Stimulated activated CD4-positive, alpha-beta T cell treated with anti-CD3 and anti-CD28 coated beads, Interleukin-12 subunit alpha, Interleukin-12 subunit beta, amount 100 ng/mL, for 48 hours (primary cell): ENCODE results near the gene BBS5.
"Not testable (repeated sequence)": the region's sequence is repeated elsewhere in the genome, so short reads cannot be mapped to it uniquely, and the experiment has no call there.

ENCODE experiments used
- DNase-seq, 3 donors: peaks; one replicate each; pipeline ENCODE4 v3.0.0-alpha.2; 2020; ENCODE audit warnings: low read depth in 2 of 3, low spot score in 1 of 3

The BBS5 gene

DNA sequence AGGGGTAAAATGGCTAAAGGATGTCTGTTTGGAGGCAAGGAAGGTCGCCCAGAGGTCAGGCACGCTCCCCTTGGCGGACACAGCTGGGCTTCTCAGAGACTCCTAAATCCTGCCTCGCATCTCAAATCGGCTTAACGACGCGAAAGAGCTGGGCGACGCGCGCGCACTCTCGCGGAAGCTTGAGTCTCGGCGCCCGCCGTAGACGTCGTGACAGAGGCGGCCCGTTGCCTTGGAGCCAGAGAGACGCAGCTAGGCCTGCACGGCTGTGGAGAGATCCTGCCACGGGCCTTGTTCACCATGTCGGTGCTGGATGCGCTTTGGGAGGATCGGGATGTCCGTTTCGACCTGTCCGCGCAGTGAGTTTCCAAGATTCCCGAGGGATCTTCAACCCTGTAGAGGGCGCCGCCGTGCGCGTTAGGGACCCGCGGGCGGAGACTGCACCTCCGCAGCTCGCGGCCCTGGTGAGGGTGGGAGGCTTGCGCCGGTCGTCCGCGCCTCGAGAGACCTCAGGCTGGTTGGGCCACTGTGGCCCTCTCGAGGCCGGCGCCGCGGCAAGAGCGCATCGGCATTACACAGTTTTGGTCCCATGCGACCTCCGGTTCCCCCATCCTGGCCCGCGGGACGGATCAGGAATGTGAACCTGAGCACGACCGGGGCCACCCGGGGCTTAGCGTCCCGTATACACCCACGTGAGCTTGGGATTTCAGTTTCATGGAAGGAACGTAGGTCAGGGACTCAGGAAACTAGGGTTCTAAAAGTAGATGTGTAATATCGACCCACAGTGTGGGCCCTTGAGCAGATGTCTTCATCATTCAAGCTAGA lies at the start of gene BBS5:
BBS5 (plus strand) TSS at position 238 of the 822 bp plus-strand sequence; CDS start at position 298, 60 bp downstream.
- DNase-seq = peak; percentile 62 to 74 (median 66)

DNA sequence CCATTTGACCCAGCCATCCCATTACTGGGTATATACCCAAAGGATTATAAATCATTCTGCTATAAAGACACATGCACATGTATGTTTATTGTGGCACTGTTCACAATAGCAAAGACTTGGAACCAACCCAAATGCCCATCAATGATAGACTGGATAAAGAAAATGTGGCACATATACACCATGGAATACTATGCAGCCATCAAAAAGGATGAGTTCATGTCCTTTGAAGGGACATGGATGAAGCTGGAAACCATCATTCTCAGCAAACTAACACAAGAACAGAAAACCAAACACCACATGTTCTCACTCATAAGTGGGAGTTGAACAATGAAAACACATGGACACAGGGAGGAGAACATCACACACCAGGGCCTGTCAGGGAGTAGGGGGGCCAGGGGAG lies 47.5 kb upstream of the BBS5 start:
- not testable (repeated sequence) for DNase-seq

DNA sequence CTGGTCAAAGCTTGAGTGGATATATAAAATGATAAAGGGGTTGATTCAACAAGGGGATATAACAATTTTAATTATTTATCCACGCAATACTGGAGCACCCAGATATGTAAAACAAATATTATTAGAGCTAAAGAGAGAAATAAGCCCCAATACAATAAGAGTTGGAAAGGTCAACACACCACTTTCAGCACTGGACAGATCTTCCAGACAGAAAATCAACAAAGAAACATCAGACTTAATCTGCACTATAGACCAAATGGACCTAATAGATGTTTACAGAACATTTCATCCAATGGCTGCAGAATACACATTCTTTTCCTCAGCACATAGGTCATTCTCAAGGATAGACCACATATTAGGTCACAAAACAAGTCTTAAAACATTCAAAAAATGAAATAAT lies 45.1 kb upstream of the BBS5 start:
- not testable (repeated sequence) for DNase-seq

DNA sequence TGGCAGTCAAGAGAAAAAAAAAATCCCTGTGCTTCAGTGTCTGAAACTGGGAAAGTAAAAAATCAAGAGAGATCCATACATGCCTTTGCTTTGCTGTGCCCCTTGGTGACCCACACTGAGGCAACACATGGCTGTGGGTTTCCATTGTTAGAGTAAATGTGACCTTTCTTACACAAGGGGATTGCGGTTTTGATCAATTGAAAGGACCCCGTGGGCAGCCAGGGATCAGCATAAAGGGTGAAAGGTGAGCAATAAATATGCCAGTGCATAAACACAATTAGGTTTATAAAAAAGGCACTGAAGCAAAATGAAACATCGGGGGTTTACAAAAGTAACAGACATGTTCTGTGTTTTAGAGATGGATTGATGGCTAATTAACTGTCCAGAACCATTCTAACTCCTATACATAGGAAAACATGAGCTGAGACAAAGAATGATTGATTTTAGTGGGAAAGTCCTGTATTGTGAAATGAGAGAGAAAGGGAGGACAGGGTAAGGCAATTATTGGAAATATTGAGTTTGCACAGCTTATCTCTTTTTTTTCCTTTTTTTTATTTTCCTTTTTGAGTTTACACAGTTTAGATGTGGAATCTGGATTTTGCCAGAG lies 40.7 kb upstream of the BBS5 start:
- DNase-seq = no peak

DNA sequence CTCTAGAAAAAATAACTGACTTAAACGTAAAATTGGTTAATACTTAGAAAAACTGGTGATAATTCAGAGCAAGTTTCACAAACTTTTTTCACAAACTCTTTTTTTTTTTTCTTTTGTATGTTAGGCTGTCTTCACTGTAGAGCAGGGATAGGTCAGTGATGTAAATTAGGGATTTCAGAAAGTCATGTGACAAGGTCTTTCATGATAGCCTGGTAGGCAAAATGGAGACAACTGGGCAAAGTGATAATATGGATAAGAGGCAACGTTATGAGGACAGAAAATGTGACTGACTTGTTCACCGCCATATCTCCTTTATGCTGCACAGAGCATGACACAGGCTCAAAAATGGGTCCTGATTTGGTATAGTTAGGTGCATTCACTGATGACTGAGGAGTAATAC lies 39.4 kb upstream of the BBS5 start:
- DNase-seq = no peak

DNA sequence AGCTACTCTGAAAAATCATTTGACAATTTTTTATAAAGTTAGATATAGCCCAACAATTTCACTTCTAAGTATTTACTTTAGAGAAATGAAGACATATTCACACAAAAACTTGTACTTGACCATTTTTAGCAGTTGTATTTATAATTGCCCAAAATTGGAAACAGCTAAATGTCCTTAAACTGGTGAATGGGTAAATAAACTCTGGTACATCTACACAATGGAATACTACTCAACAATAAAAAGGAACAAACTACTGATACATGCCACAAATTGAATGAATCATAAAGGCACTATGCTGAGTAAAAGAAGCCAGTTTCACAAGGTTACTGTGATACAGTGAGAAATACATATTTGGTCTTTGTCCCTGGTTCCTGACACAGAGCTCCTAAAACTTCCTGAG lies 32.8 kb upstream of the BBS5 start:
- no peak for DNase-seq

DNA sequence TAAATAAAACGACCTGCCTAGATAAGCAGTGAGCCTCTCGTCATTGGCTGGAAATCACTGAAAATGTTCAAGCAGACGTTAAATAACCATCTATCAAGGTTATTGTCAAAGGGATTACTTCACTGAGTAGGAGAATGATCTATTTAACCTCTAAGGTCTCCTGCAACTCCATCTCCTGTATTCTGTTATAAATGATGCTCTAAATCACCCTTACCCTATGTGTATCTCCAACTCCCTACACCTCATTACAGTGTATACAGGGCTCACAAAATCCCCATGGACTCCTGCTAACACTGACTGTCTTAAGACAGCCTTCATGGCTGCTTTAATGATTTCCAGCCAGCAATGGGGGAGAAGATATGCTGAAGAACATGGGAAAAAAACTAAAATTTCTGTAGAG lies 31.0 kb upstream of the BBS5 start:
- DNase-seq = no peak

DNA sequence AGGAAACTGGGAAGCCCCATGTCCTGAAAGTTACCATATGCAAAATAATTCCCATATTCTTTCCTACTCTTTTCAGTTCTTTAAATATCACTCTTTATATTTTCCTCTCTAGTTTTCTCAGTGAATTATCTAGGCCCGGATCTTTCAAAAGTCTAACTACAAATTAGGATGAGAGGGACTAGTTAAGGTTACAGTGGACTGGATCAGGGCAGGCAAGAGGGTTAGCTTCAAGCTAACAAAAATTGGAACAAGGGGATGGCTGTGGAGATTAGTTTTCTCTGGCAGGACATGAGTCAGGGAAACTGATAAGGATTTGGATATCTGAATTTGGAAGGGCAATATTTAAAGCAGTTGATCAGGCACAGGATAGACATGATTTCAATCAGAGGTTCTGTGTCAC lies 30.4 kb upstream of the BBS5 start:
- DNase-seq = no peak

DNA sequence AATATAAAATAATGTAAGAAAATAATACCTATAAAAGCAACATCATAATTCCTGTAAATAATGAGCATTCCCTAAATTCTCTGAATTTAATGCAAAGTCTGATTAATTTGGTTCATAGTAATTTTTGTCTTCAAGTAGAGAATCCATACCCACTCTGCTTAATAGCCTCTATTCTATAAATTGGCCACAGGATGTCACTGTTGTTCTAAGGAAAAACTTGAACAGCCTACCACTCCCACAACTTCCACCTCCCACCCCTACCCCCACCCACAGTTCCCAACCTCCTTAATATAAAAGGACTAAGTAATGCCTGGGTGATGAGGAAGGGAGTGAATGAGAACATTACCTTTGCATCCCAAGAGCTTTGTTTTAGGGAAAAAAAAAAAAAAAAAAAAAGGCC lies 27.2 kb upstream of the BBS5 start:
- no peak for DNase-seq

DNA sequence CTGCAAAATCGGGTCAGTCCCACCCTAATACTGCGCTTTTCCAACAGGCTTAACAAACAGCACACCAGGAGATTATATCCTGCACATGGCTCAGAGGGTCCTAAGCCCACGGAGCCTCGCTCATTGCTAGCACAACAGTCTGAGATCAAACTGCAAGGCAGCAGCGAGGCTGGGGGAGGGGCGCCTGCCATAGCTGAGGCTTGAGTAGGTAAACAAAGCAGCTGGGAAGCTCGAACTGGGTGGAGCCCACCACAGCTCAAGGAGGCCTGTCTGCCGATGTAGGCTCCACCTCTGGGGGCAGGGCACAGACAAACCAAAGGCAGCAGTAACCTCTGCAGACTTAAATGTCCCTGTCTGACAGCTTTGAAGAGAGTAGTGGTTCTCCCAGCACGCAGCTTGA lies 26.2 kb upstream of the BBS5 start:
- DNase-seq = not testable (repeated sequence)

DNA sequence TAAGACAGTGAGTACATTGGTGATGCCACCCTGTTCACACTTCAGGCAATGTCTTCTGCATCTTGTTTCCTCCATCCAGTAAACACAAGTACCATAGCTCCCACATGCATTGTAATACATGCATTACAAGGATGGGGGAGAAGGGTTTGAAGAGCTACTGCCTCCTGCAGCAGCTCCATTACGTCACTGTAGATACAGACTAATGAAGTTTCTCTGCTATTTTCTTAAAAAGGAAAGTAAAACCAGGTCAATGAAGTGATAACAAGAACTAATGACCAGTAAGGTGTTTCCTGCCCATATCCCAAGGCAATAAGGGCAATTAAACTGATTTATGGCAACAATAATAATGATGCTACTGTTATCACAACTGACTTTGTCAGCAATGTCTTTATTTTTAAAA lies 18.2 kb upstream of the BBS5 start:
- DNase-seq = no peak

DNA sequence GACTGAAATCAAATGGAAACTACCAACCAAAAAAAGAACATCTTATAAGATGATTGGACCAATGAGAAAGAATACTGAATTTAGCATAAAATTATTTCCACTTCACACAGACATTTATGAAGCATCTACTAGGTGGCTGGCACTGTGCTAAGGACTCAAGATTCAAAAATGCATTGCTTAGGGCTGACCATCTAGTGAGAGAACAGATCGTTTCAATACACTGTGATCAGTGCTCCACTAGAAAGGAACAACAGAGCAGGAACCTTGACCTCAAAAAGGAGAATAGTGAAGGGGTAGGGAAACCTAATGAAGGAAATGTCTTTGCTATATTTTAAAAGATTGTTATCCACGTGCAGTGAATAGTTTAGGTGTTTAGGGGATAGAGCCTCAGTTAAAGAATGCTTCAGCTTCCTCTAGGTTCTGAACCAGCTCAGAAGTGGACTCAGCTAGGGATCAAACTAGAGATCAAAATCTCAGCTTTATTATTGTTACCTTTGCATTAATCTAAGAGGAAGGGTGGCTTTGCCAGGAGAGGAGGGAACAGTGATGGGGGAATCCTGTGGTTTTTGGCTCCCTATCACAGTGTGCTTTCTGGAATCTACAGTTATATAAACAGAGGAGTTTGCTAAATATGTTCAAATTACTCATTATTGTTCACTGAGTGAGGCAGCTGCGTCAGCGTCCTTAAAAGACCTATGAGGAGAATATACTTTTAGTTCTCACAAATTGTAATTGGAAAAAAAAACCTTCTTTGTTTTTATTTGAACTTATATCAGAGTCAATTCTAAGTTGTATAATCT lies 16.2 kb upstream of the BBS5 start:
- no peak for DNase-seq

DNA sequence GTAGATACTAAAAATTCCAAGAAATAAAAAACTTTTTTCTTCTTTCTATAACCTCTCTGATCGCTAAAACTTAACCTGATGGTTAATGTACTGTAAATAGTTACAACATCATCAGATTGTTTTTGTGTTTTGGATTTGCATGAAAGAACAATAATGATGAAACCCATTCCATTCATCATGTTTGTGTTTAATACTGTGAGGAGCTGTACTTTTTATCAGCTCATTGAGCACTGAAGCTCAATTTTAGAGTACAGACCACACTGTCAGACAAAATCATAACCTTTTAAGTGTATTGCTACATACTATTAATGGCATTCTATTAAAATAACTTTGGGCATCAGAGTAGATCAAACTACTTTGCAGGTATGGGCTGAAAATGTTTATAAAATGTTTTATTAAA lies 14.8 kb upstream of the BBS5 start:
- no peak for DNase-seq

DNA sequence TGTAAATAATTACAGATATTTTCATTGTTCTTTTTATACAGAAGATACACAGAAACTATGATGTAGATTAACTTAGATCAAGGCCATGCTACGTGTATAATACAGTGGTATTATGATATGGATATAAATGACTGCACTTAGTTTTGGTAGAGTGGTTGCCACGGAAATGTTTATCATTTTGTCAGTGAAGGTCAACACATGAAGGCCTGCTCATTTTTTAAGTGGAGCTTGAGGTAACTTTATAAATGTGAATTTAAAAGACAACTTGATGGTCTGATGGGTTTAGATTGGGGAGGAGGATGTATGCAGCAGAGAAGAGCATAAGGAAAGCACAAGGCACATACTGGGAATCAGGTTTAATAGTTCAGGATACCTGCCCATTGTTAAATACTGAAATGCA lies 14.4 kb upstream of the BBS5 start:
- no peak for DNase-seq

DNA sequence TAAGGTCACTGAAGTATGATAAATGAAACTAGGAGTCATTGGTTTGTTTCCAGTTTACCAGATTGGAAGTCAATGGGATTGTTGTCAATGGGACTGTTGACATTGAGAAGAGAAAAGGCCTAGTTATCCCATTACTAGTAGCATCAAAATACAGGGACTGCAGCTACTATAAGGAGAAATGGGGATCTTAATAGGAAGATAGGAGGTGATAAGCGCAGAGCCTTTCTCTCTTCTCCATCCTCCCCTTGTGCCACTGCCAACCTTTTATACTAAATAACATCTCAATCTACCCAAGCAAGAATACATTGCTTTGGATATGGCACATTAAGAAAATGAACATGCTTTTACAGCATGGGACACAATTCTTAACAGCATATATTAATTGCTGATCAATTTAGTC lies 10.5 kb upstream of the BBS5 start:
- DNase-seq = no peak

DNA sequence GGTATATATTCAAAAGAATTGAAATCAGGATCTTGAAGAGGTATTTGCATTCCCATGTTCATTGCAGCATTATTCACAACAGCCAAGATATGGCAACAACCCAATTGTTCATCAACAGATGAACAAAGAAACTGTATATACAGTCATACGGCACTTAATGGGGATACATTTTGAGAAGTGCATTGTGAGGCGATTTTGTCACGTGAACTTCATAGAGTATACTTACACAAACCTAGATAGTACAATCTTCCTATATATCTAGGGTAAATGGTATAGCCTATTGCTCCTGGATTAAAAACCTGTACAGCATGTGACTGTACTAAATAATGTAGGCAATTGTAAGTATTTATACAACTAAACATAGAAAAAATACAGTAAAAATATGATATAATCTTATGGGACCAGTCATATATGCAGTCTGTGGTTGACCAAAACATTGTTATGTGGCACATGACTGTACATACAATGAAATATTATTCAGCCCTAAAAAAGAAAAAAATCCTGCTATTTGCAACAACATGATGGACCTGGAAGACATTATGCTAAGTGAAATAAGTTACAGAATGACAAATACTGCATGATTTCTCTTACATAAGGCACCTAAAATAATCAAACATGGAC lies 9.2 kb upstream of the BBS5 start:
- DNase-seq = no peak

DNA sequence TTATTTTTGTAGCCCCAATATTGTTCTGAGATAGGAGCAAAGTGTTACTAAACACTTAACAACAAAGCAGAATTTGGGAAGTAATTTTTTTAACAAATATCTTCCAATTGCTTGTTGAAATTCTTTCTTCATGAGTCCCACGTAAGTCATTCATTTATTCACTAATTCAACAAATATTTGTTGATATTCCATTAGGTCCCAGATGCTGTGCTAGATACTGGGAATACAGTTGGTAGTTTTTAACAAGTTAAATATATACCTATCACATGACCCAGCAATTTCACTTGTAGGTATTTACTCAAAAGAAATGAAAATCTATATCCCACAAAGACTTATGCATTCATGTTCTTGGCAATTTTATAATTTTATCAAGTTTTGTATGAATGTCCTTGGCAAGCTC lies 7.0 kb upstream of the BBS5 start:
- no peak for DNase-seq

DNA sequence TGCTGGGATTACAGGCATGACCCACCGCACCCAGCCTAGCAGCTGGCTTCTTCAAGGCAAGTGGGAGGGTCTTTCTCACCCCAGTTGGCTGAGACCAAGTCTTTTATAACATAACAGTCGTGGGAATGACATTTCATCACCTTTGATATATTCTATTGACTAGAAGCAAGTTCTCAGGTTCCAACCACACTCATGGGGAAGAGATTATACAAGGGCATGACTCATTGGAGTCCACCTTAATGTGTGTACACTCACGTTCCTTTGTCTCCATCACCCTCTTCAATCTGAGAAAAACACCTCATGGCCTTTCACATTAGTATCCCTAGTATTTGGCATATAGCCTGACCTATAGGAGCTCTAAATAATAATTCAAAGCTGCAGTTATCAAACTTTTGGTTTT lies 2.8 kb upstream of the BBS5 start:
- DNase-seq = no peak

DNA sequence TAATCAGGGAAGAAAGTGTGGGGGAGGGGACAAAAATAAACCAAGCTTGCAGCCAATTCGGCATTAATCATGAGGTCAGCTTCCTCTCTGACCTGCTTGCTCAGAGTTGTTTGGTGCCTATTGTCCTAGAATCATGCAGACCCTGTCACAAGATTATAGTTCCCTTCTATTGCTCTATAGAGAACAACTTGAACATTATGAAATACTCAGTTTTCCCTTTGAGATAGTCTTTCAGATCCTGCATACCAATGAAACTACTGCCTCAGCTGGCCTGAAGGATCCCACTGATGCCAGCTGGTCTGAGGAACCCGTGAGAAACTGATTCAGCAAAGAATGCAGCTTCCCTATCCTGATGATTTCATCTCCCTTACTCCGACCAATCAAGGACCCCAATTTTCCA lies 955 bp upstream of the BBS5 start:
- DNase-seq = no peak

DNA sequence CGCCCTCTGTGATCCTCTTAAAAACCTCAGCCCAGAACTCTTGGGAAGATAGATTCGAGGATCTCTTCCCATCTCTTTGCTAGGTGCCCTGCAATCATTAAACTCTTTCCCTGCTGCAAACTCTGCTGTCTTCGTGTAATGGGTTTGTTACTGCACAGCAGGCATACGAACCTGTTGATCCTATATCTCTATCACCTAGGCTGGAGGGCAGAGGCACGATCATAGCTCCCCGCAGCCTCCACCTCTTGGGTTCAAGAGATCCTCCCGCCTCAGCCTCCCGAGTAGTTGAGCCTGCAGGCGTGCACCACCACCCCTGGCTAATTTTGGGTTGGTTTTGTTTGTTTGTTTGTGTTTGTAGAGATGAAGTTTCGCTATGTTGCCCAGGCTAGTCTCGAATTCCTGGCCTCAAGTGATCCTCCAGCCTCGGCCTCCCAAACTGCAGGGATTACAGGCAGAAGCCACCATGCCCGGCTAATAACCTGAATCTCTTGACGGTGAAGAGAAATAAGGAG lies 493 bp upstream of the BBS5 start:
- no peak for DNase-seq

DNA sequence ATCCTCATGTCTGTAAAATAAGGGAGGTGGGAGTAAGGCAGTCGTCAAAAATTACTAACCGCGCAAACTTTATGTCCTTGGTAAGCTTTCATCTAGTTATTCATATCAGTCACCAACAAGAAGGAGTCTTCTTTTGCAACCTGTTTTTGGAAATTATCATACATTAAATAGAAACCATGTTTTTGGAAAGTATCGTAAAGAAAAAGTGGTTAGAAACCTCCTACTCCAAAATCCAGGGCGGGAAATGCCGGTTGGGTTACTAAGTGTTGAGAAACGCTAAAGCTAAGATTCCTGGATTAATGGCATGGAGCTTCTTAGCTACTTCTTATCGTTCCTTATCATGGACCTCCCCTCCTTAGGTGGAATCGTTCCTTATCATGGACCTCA lies 778 bp downstream of the BBS5 start:
- no peak for DNase-seq
